ENCODE measurements around the gene CDKL2. TPM values are rescaled to one million over a fixed set of nuclear protein-coding genes. Genes with fewer than 3 reads are reported as not detected.

CDKL2 gene
- total and polyA plus RNA-seq, 2 of the 8 experiments (the other 6 are each of a cell fraction or from before 2014, with no cell fraction given), result 1.4 to 2.1 TPM

DNA sequence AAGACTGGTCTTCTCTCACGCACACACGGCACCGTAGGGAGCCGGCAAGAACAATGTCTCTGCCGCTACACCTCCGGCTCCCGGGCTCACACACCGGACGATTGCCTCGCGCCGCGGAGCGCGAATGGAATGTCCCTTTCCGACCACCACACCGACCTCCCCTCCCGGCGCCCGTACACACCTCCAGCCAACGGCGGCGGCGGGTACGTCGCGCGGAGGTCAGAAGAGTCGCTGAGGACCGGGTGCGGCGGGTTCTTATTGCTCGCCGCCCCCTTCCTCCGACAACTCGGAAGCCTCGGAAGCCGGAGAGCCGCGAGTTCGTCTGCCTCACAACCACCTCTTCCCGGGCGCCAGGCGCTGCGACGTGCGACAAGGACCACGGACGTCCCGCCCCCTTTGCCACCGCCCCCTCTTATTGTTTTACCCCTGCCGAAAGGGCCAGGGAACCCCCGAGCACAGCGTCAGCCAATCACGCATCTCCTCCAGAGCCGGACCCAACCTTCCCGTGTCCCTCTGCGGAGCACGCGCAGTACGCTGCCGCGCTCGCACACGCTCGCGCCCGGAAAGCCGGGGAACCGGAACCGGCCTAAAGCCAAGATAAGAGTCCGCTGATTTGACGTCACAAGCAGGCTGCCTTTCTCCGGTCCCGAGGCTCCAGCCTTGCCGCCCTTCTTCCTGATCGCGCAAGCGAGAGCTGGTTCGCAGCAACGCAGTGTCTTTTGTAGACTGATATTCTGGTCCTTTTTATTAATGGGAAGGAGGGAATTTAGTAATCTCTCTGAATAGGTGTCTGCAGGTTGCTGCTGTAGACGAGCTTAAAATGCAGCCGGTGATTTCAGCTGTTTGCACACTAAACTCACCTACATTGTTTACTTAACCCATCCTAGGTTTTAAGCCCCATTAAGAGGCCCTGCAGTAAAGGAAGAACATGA is 43.0 kb upstream of the CDKL2 start, which contains the start of gene G3BP2:
Gene G3BP2, minus strand, starts transcription at position 385 of the 932 bp plus-strand sequence. CDS start 11,386 bp downstream, outside the sequence.
- Histone ChIP-seq H3K4me1 (replicated peaks in 1 of 4; ENCODE audit: control insufficient read depth in 3 of 4, insufficient read depth in 4 of 4, low read length in 3 of 4) (peaks cover 6 to 11% (median 7%) of the 10 kb centered on the region in 4 experiments), H3K9ac (replicated peaks in 1 of 4; ENCODE audit: extremely low read depth in 1 of 4, low read depth in 3 of 4, low read length in 3 of 4) (peak within 1 kb of the TSS; percentile 93 to 99 (median 96)), H2BK120ac (replicated peaks; ENCODE audit: low read depth, low read length) (peak within 1 kb of the TSS; percentile 5), H3K23ac (ENCODE audit: insufficient read length) (peak within 1 kb of the TSS; percentile 24), H2BK5ac (ENCODE audit: low read depth, low read length) (peak within 1 kb of the TSS; percentile 97), H2BK12ac (ENCODE audit: low read depth, low read length) (peak within 1 kb of the TSS; percentile 71; the same call in 1 of the 2 replicates), H3K79me2 (ENCODE audit: control insufficient read depth in 1 of 2, insufficient read depth in 2 of 2, low read length in 2 of 2) (peaks cover 47 to 84% of the 10 kb centered on the region in 2 experiments), H3K9me3 (ENCODE audit: insufficient read depth in 2 of 2, low read depth in 1 of 2, low read length in 1 of 2) (no peaks in the 10 kb centered on the region), H3K4me2 (ENCODE audit: insufficient read depth in 1 of 2, low read depth in 2 of 2, low read length in 2 of 2) (peak within 1 kb of the TSS; percentile 70 to 74), H3K27me3 (replicated peaks in 1 of 4; ENCODE audit: control insufficient read depth in 3 of 4, extremely low read depth in 1 of 4, insufficient read depth in 3 of 4, low read length in 3 of 4) (no peaks in the 10 kb centered on the region), H4K5ac (ENCODE audit: insufficient read length, low read depth, low read length) (peak within 1 kb of the TSS; percentile 56), H2BK20ac (ENCODE audit: low read length) (no peak within 1 kb of the TSS), H2AFZ (ENCODE audit: low read length) (no peak within 1 kb of the TSS; the same call in 1 of the 2 replicates), H4K20me1 (replicated peaks in 1 of 2; ENCODE audit: control insufficient read depth in 1 of 2, insufficient read depth in 2 of 2, low read length in 2 of 2) (peaks cover 25 to 26% of the 10 kb centered on the region in 2 experiments), H3K27ac (ENCODE audit: low read depth, low read length) (peak within 1 kb of the TSS; percentile 94), H3K4ac (replicated peaks; ENCODE audit: insufficient read length, low read depth, low read length) (peak within 1 kb of the TSS; percentile 55), H3K4me3 (ENCODE audit: extremely low read depth in 1 of 4, insufficient read depth in 2 of 4, low read depth in 3 of 4, low read length in 4 of 4) (peak within 1 kb of the TSS; percentile 92 to 99 (median 94)), H2AK5ac (ENCODE audit: low read depth, low read length) (0 out of 2 replicates have a peak within 1 kb of the TSS, but pooled peaks have one; percentile 57), H3K23me2 (ENCODE audit: low read depth, low read length) (peaks cover 3% of the 10 kb centered on the region), H3K18ac (ENCODE audit: extremely low read depth, low read length) (peak within 1 kb of the TSS; percentile 94), H3K14ac (ENCODE audit: insufficient read length) (peak within 1 kb of the TSS; percentile 19), H4K91ac (replicated peaks; ENCODE audit: insufficient read length, low read length) (peak within 1 kb of the TSS; percentile 92), H3K36me3 (ENCODE audit: control insufficient read depth in 2 of 4, insufficient read depth in 4 of 4, low read length in 3 of 4) (no peaks in the 10 kb centered on the region), H4K8ac (ENCODE audit: extremely low read depth, insufficient read depth, low read length) (peak within 1 kb of the TSS; percentile 97), H3K56ac (replicated peaks; ENCODE audit: insufficient read length, low read depth, low read length) (peak within 1 kb of the TSS; percentile 80), H2BK15ac (ENCODE audit: low read length) (no peak within 1 kb of the TSS), H3K79me1 (ENCODE audit: low read depth, low read length) (peaks cover 5% of the 10 kb centered on the region)
- POLR2A ChIA-PET (ENCODE audit: partially characterized antibody), result interaction anchor here (0.6 to 8.2 kb wide), 16 partner anchors 8 to 235 kb away, joined by 3 to 117 read pairs (median 4); partner anchors contain the start of gene USO1
- DNase-seq (ENCODE audit: low read depth in 1 of 2, low spot score in 2 of 2), result peak; percentile 93 to 97
- FAIRE-seq, result peak; percentile 82
- CTCF ChIA-PET (ENCODE audit: partially characterized antibody), result interaction anchor here (0.6 to 6.9 kb wide), 9 partner anchors 10 to 52 kb away, joined by 3 to 36 read pairs (median 3); partner anchors contain the start of gene USO1
- 2% methylated on average over 69 of the region's 83 CpGs; no CpG with 5 or more reads in 1 of the 2 experiments for whole genome bisulfite sequencing, 2 experiments (ENCODE audit: extremely low coverage in 1 of 2, insufficient coverage in 1 of 2, insufficient read length in 1 of 2, insufficient replicate concordance in 2 of 2, low coverage in 1 of 2, low lambda C conversion rate in 2 of 2, missing lambda C conversion rate in 1 of 2)
- TF ChIP-seq JUND (IDR thresholded peaks at IDR 0.05; ENCODE audit: low read length) (0 out of 2 replicates have a peak, but pooled peaks have one; percentile 11), TCF12 (IDR thresholded peaks at IDR 0.05; ENCODE audit: low read depth, low read length) (no peak), SIN3A (conservative IDR thresholded peaks at IDR 0.05 in 1 of 2, IDR thresholded peaks at IDR 0.05 in 1 of 2; ENCODE audit: low read depth in 1 of 2, low read length in 2 of 2) (0 out of 4 replicates have a peak, but pooled peaks of 1 of the 2 experiments have one; percentile 70), RNF2 (IDR thresholded peaks at IDR 0.05; ENCODE audit: borderline replicate concordance, low read depth, low read length, missing control alignments, poor library complexity, severe bottlenecking) (no peak), HDAC2 (IDR thresholded peaks at IDR 0.05; ENCODE audit: borderline replicate concordance in 1 of 2, low read depth in 2 of 2, low read length in 2 of 2) (no peak), SP1 (IDR thresholded peaks at IDR 0.05; ENCODE audit: low read depth, low read length) (no peak)
- TF ChIP-seq, protein P1, sequence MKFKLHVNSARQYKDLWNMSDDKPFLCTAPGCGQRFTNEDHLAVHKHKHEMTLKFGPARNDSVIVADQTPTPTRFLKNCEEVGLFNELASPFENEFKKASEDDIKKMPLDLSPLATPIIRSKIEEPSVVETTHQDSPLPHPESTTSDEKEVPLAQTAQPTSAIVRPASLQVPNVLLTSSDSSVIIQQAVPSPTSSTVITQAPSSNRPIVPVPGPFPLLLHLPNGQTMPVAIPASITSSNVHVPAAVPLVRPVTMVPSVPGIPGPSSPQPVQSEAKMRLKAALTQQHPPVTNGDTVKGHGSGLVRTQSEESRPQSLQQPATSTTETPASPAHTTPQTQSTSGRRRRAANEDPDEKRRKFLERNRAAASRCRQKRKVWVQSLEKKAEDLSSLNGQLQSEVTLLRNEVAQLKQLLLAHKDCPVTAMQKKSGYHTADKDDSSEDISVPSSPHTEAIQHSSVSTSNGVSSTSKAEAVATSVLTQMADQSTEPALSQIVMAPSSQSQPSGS (IDR thresholded peaks at IDR 0.05; ENCODE audit: low read length), result no peak

All from H1 (cell line).